Body of pancreas (tissue), 4 donors: ENCODE data around the gene IL25. TPM values are rescaled to one million over a fixed set of nuclear protein-coding genes. Genes with fewer than 3 reads are reported as not detected.
A peak's percentile ranks its signal among the peaks of the same experiment; 100 is the strongest.

Source experiments
- ATAC-seq: fragments of 150-250 bp; one replicate; pipeline ENCODE4 v1.9.1; 2016
- DNase-seq, 4 donors: peaks; one replicate each; pipeline ENCODE4 v3.0.0-alpha.2; 2019
- H3K27ac ChIP-seq, 4 donors: fragments of 200-600 bp; sonication (generic); 1 replicate in 3 of 4; 2 replicates in 1 of 4; pipeline versions ENCODE4 v1.5.1 to v1.6.1; 2016 to 2019; ENCODE audit warnings: mild to moderate bottlenecking in 1 of 4, mixed read lengths in 1 of 4, moderate library complexity in 1 of 4
- H3K27me3 ChIP-seq, 2 donors: fragments of 200-600 bp; sonication (generic); one replicate each; pipeline ENCODE4 v1.6.0; 2016; ENCODE audit warnings: mild to moderate bottlenecking in 1 of 2
- H3K36me3 ChIP-seq, 2 donors: fragments of 200-600 bp; sonication (generic); replicated peaks in 1 of 2; 2 replicates each; pipeline ENCODE4 v1.5.1; 2016; ENCODE audit warnings: low read depth in 2 of 2; ENCODE audit not compliant: insufficient read depth in 1 of 2
- H3K4me1 ChIP-seq: fragments of 200-600 bp; sonication (generic); one replicate; pipeline ENCODE4 v1.6.0; 2016
- H3K4me3 ChIP-seq, 2 donors: fragments of 200-600 bp; sonication (generic); 1 replicate in 1 of 2; 2 replicates in 1 of 2; pipeline ENCODE4 v1.5.1; 2016 to 2019
- H3K9me3 ChIP-seq, 3 donors: fragments of 200-600 bp; sonication (generic); 1 replicate in 2 of 3; 2 replicates in 1 of 3; pipeline ENCODE4 v1.5.1; 2016
- POLR2A ChIP-seq, 3 donors: fragments of 450-650 bp; IDR thresholded peaks; one replicate each; pipeline ENCODE4 v1.6.1; 2016; ENCODE audit warnings: antibody characterized with exemption in 3 of 3, mild to moderate bottlenecking in 2 of 3
- WGBS, 2 donors: methylation state at CpG; one replicate each; pipeline ENCODE4 v1.1.5; 2017; 5-methylcytosine and 5-hydroxymethylcytosine counted together
- intact Hi-C: fragments of 100-400 bp; cut with DNase I; formaldehyde crosslinking; loops from one replicate; pipeline ENCODE4 v1.15.1; 2023
- total RNA-seq, 2 donors: library from RNA; depleted of rRNA; stranded (reverse); fragments of >200 nt; gene quantifications; one replicate each; pipeline ENCODE4 v1.1.0, GENCODE V29; 2016
- TF ChIP-seq, protein P1 (sequence below), 7 experiments: fragments of 450-650 bp in 4 of 7; fragments of 200-600 bp in 3 of 7; sonication (generic) in 3 of 7; IDR thresholded peaks; one replicate each; pipeline ENCODE4 v1.5.1; 2016 to 2019; ENCODE audit warnings: antibody characterized with exemption in 7 of 7

The IL25 gene
- total RNA-seq, 2 donors from 2014 or later, result not detected

DNA sequence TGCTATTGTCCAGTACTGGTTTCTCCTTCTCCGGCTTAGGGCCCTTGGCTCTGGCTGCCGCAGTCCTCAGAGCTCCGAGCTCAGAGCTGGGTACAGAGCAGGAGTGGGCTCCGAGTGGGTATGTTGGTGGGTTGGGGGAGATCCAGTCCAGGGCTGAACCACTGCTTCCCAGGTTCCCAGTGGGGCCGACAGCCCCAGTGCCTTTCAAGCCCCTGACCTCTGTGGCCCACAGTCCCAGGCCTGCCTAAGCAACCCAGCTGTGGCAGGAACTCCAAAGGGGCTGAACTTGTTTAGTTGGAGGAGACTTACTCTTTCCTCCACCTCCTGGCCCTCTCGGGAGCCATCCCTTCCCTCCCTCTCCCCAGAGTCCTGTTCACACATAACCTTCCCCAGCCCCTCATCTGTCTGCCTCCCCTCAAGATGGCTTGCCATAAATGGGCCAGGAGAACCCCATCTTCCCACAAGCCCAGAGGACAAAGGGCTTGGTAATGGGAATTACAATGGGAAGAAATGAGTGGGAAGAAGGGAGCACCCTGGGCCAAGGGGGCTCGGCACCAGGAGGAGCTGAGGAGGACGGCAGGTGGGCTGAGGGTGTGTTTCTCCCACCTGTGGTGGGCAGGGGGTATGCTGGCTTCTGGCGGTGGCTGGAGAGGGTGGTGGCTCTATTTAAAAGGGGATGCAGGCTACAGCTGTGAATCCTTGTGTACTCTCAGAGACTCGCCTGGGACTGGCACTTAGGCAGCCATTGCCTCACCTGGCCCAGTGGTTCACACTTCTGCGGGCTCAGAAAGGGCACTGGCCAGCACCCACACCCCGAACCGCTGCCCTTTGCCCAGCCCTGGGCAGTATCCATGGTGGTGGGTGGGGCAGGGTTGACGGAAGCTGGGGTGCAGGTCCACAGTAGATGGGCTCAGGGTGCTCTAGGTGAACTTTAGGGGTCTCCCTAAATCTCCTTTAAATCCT, 39.2 kb downstream of the IL25 start:
- no peaks in the 10 kb centered on the region for H3K9me3 ChIP-seq
- intact Hi-C loops, result no loop called here
- TF ChIP-seq POLR2A (IDR thresholded peaks at IDR 0.05), result no peak
- TF ChIP-seq, protein P1, sequence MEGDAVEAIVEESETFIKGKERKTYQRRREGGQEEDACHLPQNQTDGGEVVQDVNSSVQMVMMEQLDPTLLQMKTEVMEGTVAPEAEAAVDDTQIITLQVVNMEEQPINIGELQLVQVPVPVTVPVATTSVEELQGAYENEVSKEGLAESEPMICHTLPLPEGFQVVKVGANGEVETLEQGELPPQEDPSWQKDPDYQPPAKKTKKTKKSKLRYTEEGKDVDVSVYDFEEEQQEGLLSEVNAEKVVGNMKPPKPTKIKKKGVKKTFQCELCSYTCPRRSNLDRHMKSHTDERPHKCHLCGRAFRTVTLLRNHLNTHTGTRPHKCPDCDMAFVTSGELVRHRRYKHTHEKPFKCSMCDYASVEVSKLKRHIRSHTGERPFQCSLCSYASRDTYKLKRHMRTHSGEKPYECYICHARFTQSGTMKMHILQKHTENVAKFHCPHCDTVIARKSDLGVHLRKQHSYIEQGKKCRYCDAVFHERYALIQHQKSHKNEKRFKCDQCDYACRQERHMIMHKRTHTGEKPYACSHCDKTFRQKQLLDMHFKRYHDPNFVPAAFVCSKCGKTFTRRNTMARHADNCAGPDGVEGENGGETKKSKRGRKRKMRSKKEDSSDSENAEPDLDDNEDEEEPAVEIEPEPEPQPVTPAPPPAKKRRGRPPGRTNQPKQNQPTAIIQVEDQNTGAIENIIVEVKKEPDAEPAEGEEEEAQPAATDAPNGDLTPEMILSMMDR (IDR thresholded peaks at IDR 0.05), result no peak
- H3K27me3 ChIP-seq, result no peaks in the 10 kb centered on the region
- 82 to 87% methylated on average over 8 to 14 of the region's 14 CpGs for WGBS, 2 donors
- ATAC-seq, result no peak
- DNase-seq, result no peak
- H3K4me3 ChIP-seq, result no peak overlapping the region
- peaks cover 18% of the 10 kb centered on the region for H3K4me1 ChIP-seq
- H3K27ac ChIP-seq, result no peak overlapping the region
- H3K36me3 ChIP-seq, result no peaks in the 10 kb centered on the region

DNA sequence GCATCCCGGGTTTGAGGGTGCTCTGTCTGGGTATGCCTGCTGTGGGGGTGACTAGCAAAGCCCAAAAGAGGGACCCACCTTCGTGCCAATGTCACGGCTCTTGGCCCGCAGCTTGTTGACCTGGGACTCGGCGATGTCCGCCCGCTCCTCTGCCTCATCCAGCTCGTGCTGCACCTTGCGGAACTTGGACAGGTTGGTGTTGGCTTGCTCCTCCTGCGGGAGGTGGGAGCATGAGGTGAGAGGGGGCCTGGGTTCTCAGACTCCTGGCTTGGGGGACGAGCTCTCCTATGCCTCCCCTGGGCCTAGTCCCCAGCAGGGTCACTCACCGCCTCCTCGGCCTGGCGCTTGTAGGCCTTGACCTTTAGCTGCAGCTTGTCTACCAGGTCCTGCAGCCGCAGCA, 41.1 kb downstream of the IL25 start:
- 78 to 89% methylated on average over 6 to 16 of the region's 16 CpGs for WGBS, 2 donors
- no peak for DNase-seq
- H3K27ac ChIP-seq, result no peak overlapping the region
- no peak for ATAC-seq
- intact Hi-C loops, result no loop called here
- no peaks in the 10 kb centered on the region for H3K27me3 ChIP-seq
- TF ChIP-seq, protein P1 (IDR thresholded peaks at IDR 0.05), result no peak
- TF ChIP-seq POLR2A (IDR thresholded peaks at IDR 0.05), result no peak
- H3K9me3 ChIP-seq, result no peaks in the 10 kb centered on the region
- H3K4me1 ChIP-seq, result peaks cover 26% of the 10 kb centered on the region
- no peaks in the 10 kb centered on the region for H3K36me3 ChIP-seq
- no peak overlapping the region for H3K4me3 ChIP-seq

DNA sequence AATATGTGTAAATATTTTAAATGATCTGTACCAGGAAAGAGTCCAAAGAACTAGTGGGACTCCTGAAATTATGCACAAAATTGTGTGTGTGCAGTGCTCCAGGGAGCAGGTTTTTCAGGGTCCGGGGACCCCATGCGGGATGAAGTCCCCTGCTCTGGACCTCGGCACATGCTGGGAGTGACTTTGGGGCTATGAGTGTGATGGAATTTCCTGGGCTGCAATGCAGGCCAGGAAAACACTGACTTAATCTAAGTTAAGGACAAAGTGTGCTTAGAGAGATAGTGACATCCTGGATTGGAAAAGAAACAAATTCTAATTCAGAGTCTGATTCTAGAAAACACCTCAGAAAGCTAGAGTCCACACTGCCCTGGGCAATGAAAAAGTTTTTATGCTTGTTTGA, 41.6 kb downstream of the IL25 start:
- H3K4me1 ChIP-seq, result peaks cover 26% of the 10 kb centered on the region
- no peak overlapping the region for H3K4me3 ChIP-seq
- TF ChIP-seq POLR2A (IDR thresholded peaks at IDR 0.05), result no peak
- TF ChIP-seq, protein P1 (IDR thresholded peaks at IDR 0.05), result no peak
- no peaks in the 10 kb centered on the region for H3K9me3 ChIP-seq
- 62 to 81% methylated on average over 3 of the region's 3 CpGs for WGBS, 2 donors
- H3K27me3 ChIP-seq, result no peaks in the 10 kb centered on the region
- H3K27ac ChIP-seq, result no peak overlapping the region
- DNase-seq (no peak), ATAC-seq (no peak)
- intact Hi-C loops, result no loop called here
- no peaks in the 10 kb centered on the region for H3K36me3 ChIP-seq

DNA sequence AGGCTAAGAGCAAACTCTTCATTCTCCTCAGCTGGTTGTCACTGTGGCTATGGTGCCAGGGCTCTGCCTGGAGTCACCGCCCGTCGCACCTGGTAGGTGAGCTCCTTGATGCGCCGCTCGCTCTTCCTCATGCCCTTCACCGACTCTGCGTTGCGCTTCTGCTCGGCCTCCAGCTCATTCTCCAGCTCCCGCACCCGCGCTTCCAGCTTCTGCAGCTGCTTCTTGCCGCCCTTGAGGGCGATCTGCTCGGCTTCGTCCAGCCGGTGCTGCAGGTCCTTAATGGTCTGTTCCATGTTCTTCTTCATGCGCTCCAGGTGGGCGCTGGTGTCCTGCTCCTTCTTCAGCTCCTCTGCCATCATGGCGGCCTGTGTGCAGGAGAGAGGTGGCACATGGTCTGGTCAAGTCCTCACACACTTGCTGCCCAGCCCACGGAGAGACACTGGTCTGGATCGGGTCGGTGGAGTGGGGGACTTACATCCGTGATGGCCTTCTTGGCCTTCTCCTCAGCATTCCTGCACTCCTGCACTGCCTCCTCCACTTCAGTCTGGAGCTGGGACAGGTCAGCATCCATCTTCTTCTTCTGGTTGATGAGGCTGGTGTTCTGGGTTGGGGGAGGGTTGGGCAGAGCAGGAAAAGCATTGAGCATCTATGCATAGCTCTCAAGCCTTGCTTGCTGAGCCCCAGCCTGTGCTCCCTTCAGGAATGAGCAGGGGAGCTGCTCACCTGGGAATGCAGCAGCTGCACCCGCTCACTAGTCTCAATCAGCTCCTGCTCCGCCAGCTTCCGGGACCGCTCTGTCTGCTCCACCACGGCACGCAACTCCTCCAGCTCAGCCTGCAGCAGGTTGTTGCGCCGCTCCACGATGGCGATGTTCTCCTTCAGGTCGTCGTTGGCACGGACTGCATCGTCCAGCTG, 42.6 kb downstream of the IL25 start:
- Histone ChIP-seq H3K4me3 (peak overlapping the region; percentile 12 to 51), H3K27ac (peak overlapping the region; percentile 2 to 54 (median 41)), H3K36me3 (no peaks in the 10 kb centered on the region), H3K4me1 (peaks cover 26% of the 10 kb centered on the region), H3K27me3 (no peaks in the 10 kb centered on the region), H3K9me3 (no peaks in the 10 kb centered on the region)
- ATAC-seq (peak; percentile 95), DNase-seq (peak; percentile 79 to 88 (median 84))
- intact Hi-C loops, result no loop called here
- 69 to 92% methylated on average over 22 to 39 of the region's 39 CpGs for WGBS, 2 donors
- TF ChIP-seq, protein P1 (IDR thresholded peaks at IDR 0.05), result no peak
- peak; percentile 36 to 68 (median 62) for TF ChIP-seq POLR2A (IDR thresholded peaks at IDR 0.05)
